HEK293T (cell line): ENCODE results near the gene HPS5.

Experiments
- ELF4 ChIP-seq: fragments of 450-650 bp; IDR thresholded peaks from 2 replicates; pipeline ENCODE4 v1.6.1; 2017; ENCODE audit warnings: antibody characterized with exemption
- FOXM1 ChIP-seq: fragments of 450-650 bp; IDR thresholded peaks from 2 replicates; pipeline ENCODE4 v1.6.1; 2017; ENCODE audit warnings: mild to moderate bottlenecking, borderline replicate concordance

DNA sequence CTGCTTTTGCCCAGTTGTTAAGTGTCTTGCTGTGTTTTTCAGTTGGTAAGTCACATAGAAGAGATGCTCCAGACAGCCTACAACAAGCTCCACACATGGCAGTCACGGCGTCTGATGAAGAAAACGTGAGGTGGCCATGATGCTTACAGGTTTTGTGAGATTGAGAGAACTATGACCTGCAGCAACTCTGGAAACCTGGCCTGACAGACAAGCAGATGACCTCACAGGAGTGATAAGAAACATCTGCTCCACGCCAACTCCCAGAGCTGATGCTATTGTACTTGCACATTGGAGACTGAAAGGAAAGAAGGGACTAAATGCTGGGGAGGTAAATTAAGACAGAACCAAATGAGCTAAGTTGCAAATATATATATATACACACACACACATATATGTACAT, 43.8 kb upstream of the HPS5 start:
- no peak for TF ChIP-seq FOXM1
- no peak for TF ChIP-seq ELF4
